Measurements from ENCODE around the gene METTL26.

METTL26 gene

DNA sequence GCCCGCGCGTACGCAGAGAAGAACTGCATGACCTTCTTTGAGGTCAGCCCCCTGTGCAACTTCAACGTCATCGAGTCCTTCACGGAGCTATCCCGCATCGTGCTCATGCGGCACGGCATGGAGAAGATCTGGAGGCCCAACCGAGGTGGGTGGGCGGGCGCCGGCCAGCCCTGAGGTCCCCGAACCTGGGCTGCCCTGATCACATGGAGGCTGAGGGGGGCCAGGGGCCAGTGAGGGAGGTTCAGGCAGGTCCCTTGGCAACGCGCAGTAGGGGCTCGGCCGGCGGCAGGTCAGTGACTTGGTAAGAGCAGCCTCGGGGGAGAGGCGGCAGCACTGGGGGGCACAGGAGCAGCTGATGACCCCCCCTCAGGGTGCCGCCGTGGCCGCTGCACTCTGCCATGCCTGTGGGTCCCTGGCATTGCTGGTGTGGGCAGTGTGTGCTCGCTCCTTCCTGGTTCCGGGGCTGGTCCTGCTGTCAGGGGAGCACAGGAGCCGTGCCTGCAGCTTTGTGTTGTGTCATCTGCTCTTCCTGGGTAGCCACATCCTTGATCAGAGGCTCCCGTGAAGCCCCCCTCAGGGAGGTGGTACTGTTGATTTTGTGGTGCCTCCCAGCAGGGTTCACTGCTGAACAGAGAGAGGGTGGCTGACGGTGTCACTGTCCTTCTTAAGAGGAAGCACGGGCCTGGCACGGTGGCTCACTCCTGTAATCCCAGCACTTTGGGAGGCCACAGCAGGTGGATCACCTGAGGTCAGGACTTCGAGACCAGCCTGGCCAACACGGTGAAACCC, 9.9 kb downstream of the METTL26 start:
- in situ Hi-C loops (cut with MboI; ENCODE audit: low sequenced_read_pairs): no loop called here

DNA sequence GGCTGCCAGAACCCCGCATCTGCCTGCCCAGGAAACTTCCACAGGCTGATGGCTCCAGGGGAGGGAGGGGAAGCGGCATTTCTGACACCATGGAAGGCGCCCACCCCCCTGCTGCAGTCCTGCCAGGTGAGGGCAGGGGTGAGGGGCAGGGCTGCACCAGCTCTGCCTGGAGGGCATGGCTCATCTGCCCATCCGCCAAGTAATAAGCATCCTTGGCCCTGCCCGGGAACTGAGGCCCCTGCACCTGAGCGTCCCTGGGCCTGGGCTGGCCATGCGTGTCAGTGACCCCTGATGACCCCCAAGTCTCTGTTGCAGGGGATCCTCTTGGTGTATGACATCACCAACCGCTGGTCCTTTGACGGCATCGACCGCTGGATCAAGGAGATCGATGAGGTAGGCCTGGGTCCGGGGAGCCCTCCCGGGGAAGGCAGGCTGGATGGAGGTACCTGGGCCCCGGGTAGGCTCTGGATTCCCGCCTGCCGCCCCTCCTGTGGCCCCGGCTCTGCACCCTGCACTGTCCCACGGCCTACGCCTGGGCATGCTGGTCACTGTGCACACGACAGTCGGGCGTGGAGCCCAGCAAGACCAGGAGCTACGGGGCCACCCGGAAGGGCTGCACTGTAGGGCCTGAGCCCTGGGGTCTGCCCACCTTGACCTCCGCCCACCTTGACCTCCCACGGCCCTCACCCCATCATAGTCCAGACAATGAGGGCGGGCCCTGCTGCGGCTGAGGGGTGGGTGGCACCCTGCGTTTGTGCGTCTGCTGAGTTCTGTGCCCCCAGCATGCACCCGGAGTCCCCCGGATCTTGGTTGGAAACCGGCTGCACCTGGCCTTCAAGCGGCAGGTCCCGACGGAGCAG, 10.8 kb downstream of the METTL26 start:
- in situ Hi-C loops (cut with MboI; ENCODE audit: low sequenced_read_pairs): no loop called here

DNA sequence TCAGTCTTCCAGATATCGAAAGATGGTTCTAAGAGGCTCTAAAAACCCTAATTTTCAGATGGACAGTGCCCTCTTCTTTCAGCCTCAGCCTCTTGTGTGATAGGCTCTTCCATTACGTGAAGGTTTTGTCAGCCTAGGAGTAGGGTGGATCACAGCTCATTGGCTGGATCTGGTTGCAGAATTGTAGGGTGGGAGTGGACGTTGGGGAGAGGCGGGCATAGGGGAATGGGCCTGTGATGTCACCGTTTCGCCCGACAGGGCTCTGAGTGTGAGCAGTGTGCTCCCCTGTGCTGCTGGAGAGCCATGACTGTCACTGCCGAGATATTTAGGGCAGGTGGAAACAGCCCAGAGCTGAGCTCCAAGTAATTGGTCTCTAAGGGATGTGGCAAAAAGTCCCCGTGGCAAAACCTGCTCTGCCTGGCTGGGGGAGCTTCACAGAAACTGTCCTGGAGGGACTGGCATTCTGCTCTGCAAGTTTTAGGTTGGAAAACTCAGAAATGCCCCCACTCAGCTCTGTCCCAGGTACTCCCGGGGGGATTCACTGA, 11.5 kb downstream of the METTL26 start:
- in situ Hi-C loops (cut with MboI; ENCODE audit: low sequenced_read_pairs): no loop called here

DNA sequence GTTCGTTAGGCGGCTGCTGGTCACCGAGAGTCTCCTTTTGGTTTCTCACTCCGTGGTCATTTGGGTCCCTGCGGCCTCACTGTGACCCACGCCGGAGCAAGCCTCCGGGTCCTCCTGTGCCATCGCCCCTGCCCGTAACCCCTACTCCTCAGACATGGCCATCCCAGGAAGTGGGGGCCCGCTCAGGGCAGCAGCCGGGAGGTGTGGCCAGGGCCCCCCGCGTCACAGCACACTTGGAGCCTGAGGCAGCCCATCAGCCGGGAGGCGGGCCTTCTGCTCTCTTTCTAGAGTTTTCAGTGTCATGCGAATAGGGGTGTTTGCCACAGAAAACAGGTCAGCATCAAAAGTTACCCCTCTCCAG, 13.2 kb downstream of the METTL26 start:
- in situ Hi-C loops (cut with MboI; ENCODE audit: low sequenced_read_pairs): no loop called here

DNA sequence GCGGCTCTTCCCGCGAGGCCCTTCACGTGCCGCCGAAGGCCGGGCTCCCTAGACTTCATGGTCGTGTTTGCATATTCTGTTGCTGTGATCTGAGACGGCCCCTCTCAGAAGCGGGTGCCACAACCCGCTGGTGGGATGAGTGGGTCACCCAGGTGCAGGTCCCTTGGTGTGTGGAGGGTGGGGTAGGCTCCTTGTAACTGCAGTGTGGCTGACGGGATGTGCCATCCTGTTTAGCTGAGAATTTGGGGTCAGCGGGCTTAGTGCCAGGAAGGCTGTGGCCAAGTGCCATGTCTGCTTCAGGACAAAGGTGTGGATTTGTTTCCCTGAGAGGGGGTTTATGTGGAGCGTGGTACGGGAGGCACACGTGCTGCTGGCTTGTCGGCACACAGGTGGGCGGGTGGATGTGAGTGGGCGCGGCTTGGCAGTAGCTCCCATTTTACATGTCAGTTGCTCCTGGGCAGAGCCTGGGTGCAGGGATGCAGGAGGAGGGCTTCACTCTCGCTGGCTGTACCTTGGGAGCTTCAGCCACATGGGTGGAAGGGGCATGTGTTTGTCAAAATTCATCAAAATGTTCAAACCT, 14.5 kb downstream of the METTL26 start:
- in situ Hi-C loops (cut with MboI; ENCODE audit: low sequenced_read_pairs): no loop called here

DNA sequence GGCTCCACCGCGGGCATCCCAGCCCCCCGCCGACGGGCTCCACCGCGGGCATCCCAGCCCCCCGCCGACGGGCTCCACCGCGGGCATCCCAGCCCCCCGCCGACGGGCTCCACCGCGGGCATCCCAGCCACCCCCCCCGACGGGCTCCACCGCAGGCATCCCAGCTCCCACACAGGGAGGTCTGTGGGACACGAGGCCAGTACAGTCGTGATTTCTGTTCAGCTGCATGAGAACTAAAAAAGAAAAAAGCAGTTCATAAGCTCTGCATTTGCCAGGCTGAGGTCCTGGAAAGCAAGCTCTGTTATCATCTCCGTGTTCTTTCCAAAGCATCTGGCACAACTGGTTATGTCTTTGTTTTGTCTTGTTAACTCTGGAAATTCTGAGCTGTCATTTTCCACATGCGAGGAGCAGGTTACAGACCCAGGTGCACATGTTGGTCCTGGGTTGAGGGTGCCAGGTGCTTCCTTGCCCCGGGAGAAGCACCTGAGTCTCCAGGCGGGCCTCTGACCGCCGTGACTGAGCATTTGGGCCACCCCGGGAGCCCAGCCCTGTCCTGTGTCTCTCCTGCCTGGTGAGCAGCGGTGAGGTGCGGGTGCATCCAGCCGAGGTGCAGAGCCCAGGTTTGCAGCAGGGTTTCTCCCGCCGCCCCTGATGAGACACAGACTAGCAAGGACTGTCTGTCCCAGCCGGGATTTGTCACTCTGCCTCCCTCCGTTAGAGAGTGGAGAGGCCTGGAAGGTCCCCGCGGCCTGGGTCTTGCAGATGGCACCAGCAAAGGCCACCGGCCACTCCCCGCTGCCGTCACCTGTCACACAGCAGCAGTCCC, 15.2 kb downstream of the METTL26 start:
- in situ Hi-C loops (cut with MboI; ENCODE audit: low sequenced_read_pairs): no loop called here

DNA sequence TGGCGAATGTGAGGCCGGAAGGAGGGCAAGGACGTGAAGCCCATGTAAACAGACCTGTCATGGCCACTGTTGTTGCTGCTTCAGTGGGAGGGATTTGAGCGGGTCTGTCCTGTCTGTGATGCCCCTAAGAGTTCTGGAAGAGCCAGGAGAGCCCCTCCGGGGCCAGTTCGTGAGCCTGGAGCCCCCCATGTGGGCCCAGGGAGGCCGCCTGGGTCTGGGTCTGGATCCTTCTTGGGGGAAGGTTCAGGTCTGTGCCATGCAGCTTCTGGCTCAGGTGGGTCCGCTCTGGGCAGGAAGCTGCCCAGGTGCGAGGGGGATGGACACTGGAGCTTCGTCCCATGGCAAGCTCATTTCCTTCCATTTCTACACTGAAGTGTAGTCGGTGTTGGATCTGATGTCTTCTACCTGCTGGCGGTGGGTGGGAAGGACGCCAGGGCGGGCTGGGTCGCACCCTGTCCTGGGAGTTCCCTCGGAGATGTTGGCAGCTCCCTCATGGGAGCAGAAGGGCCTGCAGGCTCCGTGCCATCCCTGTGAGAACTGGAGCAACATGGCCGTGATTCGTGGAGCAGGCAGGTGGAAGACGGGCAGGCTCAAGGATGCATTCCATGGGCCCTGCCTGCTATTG, 16.5 kb downstream of the METTL26 start:
- in situ Hi-C loops (cut with MboI; ENCODE audit: low sequenced_read_pairs): no loop called here

DNA sequence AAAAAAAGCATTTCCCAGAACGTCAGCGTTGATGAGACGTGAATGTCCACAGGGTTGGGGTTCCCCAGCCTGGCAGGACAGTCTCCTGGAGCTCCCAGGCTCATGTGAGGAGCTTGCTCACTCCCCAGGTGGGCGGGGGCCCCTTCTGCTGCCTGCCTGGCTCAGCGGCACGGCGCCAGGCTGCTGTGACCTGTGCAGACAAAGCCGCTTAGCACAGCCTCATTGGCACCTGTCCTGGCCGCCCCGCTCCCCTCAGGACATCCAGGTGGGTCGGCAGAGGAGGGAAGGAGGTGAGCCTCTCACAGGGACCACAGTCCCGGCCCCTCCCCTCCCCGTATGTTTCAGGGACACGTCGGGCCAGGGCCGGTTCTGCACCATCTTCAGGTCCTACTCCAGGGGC, 18.2 kb downstream of the METTL26 start:
- in situ Hi-C loops (cut with MboI; ENCODE audit: low sequenced_read_pairs): no loop called here

DNA sequence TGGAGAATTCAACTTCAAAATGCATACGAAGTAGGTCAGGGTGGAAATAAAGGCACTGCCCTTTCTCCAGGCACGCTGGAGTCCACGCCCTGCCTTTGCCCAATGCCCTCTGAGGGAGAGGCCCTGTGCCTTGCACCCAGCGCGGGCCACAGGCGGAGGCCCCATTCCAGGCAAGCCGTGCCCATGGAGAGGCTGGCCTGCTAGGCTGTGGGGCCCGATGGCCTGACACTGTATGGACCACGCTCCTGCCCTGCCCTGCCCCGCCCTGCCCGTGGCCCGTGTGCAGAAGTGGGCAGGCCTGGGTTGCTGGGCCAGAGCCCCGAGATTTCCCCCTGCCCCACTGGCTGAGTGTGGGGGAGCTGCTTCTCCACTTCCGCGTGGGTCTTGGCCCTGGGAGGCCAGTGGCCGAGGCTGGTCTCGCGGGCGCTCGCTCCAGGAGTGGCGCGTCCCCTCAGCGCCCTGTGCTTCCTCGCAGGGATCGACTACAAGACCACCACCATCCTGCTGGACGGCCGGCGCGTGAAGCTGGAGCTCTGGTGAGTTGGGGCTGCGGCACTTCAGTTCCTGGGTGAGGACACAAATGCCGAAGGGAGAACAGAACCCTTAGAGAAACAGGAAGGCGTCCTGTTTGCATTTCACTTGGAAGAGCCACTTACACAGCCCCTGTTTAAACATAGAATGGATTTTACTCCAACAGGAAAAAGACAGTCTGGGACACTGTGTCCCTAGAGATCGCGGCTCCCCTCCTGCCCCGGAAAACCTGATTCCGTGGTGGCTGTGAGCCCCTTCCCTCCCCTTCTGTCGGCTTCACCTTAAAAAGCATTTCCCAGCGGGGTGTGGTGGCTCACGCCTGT, 19.1 kb downstream of the METTL26 start:
- in situ Hi-C loops (cut with MboI; ENCODE audit: low sequenced_read_pairs): no loop called here

DNA sequence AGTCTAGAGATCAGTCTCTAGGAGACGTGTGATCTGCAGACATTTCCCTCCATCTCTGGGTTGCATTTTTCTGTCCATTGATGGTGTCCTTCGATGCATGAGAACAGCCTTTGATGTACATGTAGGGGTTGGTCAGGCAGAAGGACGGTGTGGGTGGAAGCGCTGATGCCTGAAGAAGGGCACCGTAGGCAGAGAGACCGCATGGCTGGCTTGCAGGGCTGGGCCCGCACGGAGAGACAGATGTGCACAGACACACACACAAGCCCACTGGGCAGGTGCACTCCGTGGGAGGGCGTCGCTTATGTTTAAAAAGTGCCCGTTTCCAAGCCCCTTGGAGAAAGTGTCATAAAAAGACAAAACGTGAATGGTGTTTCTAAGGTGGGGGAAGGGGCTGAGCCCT, 21.0 kb downstream of the METTL26 start:
- in situ Hi-C loops (cut with MboI; ENCODE audit: low sequenced_read_pairs): no loop called here

DNA sequence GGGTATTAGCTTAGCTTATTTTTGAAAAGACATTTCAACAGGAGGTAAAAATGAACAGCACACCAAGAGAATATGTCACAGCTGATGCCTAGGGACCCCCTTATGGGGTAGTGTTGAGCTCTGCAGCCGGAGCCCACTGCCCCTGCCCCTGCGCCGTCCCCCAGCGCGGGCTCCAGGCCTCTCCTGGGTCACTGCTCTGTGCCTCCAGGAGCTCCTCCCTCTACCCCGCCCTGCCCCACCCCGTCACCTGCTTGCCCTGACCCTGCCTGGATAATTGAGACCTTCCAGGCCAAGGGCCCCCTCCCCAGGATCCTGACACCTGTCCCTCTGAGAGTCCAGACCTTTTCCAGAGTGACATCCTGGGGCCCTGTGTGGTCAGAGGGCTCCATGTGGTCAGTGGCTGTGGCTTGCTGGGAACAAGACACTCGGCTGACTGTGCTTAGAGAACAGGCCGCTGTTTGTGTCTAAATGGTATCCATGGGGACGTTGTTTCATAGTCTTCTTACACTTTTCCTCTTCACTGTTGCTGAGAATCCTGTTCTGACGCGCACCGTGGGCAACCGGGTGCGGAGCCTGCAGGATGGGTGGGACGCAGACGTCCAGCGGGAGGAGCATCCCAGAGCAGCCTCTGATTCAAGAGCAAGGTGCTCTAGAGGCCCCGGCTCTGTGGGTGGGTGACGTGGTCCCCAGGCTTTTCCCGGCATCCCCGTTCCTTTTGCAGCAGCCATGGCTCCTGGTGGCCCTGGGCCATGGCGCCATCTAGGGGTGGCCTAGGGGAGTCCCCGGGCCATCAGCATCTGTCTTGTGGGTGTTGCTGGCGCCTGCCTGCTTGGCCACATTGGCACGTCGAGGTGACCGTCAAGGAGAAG, 25.4 kb downstream of the METTL26 start:
- in situ Hi-C loops (cut with MboI; ENCODE audit: low sequenced_read_pairs): no loop called here

DNA sequence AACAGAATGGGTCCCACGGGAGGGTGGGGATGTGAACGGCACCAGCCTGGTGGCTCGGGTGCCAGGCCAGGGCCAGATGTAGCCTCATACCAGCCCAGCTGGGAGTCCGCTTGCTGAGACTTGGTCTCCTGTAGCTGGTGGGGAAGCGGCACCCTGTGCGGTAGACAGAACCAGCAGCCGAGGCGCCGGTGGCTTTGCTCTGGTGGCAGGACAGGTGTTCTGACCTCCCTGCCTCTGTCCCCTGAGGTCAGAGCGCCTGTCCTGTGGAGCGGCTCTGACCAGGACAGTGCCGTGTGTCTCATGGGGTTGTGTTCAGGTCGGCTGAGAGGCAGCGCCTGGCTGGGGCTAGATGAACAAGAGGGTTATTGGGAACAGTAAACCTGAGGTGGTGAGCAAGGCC, 26.1 kb downstream of the METTL26 start:
- in situ Hi-C loops (cut with MboI; ENCODE audit: low sequenced_read_pairs): no loop called here

DNA sequence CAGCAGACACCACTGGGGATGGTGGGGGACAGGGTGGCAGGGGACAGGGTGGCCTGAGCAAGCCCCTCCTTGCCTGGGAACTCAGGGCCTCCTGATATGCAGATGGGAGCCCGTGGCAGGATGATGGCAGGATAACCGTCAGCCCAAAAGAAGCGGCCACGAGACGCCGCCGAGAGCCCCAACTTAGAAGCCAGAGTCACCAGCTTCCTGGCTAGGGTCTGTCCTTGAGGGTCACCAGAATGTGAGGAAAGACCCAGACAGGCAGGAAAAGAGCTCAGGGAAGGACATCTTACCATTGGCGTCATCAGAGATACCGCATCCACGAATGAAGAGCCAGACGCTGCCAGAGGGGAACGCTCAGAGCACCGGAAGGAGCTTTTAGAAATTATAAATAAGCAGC, 26.8 kb downstream of the METTL26 start:
- in situ Hi-C loops (cut with MboI; ENCODE audit: low sequenced_read_pairs): no loop called here

DNA sequence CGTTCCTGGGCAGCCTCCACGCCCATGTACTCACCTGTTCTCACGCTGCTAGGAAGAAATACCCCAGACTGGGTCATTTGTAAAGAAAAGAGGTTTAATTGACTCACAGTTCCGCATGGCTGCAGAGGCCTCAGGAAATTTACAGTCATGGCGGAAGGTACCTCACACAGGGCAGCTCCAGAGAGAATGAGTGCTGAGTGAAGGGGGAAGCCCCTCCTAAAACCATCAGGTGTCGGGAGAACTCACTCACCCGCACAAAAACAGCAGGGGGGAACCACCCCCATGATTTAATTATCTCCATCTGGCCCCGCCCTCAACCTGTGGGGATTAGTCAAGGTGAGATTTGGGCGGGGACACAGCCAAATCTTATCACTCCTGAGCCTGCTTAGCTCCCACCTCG, 28.1 kb downstream of the METTL26 start:
- in situ Hi-C loops (cut with MboI; ENCODE audit: low sequenced_read_pairs): no loop called here

DNA sequence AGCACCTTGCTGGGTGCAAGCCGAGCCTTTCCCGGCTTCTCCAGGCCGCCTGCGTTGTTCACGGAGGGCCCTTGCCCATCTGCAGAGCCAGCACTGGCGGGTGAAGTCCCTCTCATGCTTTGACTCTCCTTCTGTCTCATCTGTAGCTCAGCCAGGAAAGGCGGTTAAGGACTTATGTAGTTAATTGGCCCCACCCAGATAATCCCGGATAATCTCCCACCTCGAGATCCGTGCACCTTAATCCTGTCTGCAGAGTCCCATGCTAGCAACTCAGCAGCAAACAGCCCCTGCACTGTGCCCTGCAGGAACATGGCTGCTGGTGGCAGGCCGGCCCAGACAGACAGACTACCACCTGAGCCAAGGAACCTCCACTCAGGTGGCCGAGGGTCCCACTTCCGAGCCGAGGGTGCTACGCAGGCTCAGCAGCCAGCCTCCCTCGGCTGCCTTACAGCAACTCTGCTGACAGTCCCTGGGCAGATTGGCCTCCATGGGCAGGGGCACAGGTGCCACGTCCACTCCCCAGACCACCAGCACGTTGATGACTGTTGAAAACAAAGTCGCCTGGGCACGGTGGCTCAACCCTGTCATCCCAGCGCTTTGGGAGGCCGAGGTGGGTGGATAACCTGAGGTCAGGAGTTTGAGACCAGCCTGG, 29.3 kb downstream of the METTL26 start:
- in situ Hi-C loops (cut with MboI; ENCODE audit: low sequenced_read_pairs): no loop called here

DNA sequence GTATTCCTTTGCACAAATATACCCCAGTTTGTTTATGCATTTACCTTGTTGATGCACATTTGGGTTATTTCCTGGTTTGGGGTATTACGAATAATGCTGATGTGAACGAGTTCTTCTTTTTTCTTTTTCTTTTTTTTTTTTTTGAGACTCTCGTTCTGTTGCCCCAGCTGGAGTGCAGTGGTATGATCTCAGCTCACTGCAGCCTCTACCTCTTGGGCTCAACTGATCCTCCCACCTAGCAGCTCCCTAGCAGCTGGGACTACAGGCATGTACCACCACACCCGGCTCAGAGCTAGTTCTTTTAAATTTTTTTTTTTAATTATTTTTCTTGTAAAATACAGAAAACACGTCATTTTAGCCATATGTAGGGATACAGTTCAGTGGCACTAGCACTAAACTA, 32.2 kb downstream of the METTL26 start:
- in situ Hi-C loops (cut with MboI; ENCODE audit: low sequenced_read_pairs): no loop called here

DNA sequence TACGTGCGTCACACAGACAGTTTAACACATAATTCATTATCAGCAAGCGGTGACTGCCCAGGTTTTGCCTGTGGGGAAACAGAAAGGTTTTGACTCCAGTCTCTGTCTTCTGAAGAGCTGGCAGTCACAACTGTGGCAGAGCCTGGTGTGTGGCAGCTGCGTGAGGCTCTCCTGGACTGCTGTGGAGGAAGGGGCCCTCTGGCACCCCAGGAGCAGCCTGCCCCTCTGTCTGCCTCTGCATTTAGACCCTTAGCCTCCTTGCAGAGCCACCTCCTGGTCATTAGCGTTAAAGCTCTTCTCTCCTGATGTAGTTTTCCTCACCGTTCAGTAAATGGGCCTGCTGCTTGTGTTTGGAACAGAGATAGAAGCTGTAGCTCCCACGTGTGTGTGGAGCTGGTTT, 35.3 kb downstream of the METTL26 start:
- in situ Hi-C loops (cut with MboI; ENCODE audit: low sequenced_read_pairs): no loop called here
